Karpas-422 (cell line): ENCODE results near the gene KRT13. TPM values are rescaled to one million over a fixed set of nuclear protein-coding genes. Genes with fewer than 3 reads are reported as not detected.

ENCODE experiments used
- DNase-seq: peaks from one replicate; pipeline ENCODE4 v3.0.0-alpha.2; 2015
- H2AFZ ChIP-seq: fragments of 200-600 bp; sonication (generic); 2 replicates; pipeline ENCODE4 v1.6.1; 2014; ENCODE audit warnings: antibody characterized with exemption, low read length, mixed read lengths
- H3K27ac ChIP-seq: fragments of 200-600 bp; sonication (generic); 2 replicates; pipeline ENCODE4 v1.5.1; 2014; ENCODE audit warnings: mild to moderate bottlenecking, low read length, moderate library complexity
- H3K27me3 ChIP-seq: fragments of 200-600 bp; sonication (generic); 2 replicates; pipeline ENCODE4 v1.6.1; 2014; ENCODE audit warnings: low read length, mixed read lengths
- H3K36me3 ChIP-seq: fragments of 200-600 bp; sonication (generic); 2 replicates; pipeline ENCODE4 v1.6.1; 2014; ENCODE audit warnings: low read length, mixed read lengths; ENCODE audit not compliant: insufficient read depth
- H3K4me1 ChIP-seq: fragments of 200-600 bp; sonication (generic); 2 replicates; pipeline ENCODE4 v1.6.1; 2014; ENCODE audit warnings: mild to moderate bottlenecking, low read length, mixed read lengths
- H3K4me2 ChIP-seq: fragments of 200-600 bp; sonication (generic); 2 replicates; pipeline ENCODE4 v1.6.1; 2014; ENCODE audit warnings: low read length, low read depth, mild to moderate bottlenecking; ENCODE audit not compliant: poor library complexity, severe bottlenecking
- H3K4me3 ChIP-seq: fragments of 200-600 bp; sonication (generic); 2 replicates; pipeline ENCODE4 v1.5.1; 2014; ENCODE audit warnings: mild to moderate bottlenecking, antibody characterized with exemption, low read length, mixed read lengths
- H3K79me2 ChIP-seq: fragments of 200-600 bp; sonication (generic); 2 replicates; pipeline ENCODE4 v1.6.1; 2014; ENCODE audit warnings: mild to moderate bottlenecking, low read length, mixed read lengths
- H3K9ac ChIP-seq: fragments of 200-600 bp; sonication (generic); 2 replicates; pipeline ENCODE4 v1.6.0; 2014; ENCODE audit warnings: low read length
- H3K9me2 ChIP-seq: fragments of 200-600 bp; sonication (generic), shearing (Covaris generic); replicated peaks from 2 replicates; pipeline ENCODE4 v1.6.0; 2014; ENCODE audit warnings: mild to moderate bottlenecking, low read length, moderate library complexity; ENCODE audit not compliant: insufficient read depth
- H3K9me3 ChIP-seq: fragments of 300-700, 200-600 bp; sonication (generic); 2 replicates; pipeline ENCODE4 v1.6.1; 2014; ENCODE audit warnings: low read length, mixed read lengths
- H4K20me1 ChIP-seq: fragments of 200-600 bp; sonication (generic); 2 replicates; pipeline ENCODE4 v1.6.1; 2014; ENCODE audit warnings: mild to moderate bottlenecking, antibody characterized with exemption, low read length, low read depth; ENCODE audit not compliant: insufficient read depth
- total RNA-seq: library from RNA; depleted of rRNA; stranded (reverse); fragments of >200 nt; shearing (Covaris generic); gene quantifications from 2 replicates; pipeline ENCODE4 v1.2.3, GENCODE V29; 2014; ENCODE audit warnings: low replicate concordance; rRNA removed

KRT13 gene
- total RNA-seq, result not detected in 2 replicates

- H3K4me3 ChIP-seq, result no peak within 1 kb of the TSS
- H2AFZ ChIP-seq, result no peak within 1 kb of the TSS
- H3K4me2 ChIP-seq, result peak within 1 kb of the TSS; percentile 41
- H3K4me1 ChIP-seq, result peaks cover 11% of the 10 kb centered on the region
- no peaks in the 10 kb centered on the region; the same call in 1 of the 2 replicates for H4K20me1 ChIP-seq
- no peak within 1 kb of the TSS for H3K27ac ChIP-seq
- H3K79me2 ChIP-seq, result no peaks in the 10 kb centered on the region
- H3K9me3 ChIP-seq, result no peaks in the 10 kb centered on the region
- no peak within 1 kb of the TSS for H3K9ac ChIP-seq
- H3K9me2 ChIP-seq, result no peaks in the 10 kb centered on the region
- no peaks in the 10 kb centered on the region for H3K36me3 ChIP-seq
- H3K27me3 ChIP-seq, result no peaks in the 10 kb centered on the region
- DNase-seq, result no peak
These were observed at the start of gene KRT13 for GRCh38 chr17:41505007-41505808. TSS of gene KRT13 (minus strand) at chr17:41505612. CDS start at chr17:41505550, 62 bp downstream.

- no peak for DNase-seq
- Histone ChIP-seq H4K20me1 (peaks cover under 1% of the 10 kb centered on the region; the same call in 1 of the 2 replicates), H3K9me3 (no peaks in the 10 kb centered on the region), H3K27me3 (no peaks in the 10 kb centered on the region), H3K79me2 (no peaks in the 10 kb centered on the region), H2AFZ (no peak overlapping the region), H3K4me3 (no peak overlapping the region), H3K36me3 (no peaks in the 10 kb centered on the region), H3K9me2 (no peaks in the 10 kb centered on the region), H3K4me1 (peaks cover under 1% of the 10 kb centered on the region; the same call in 1 of the 2 replicates), H3K4me2 (no peak overlapping the region), H3K9ac (no peak overlapping the region), H3K27ac (no peak overlapping the region)
These were observed 48.7 kb upstream of the KRT13 start for GRCh38 chr17:41553987-41554680.

GRCh38 chr17:41553176-41553575 is 47.8 kb upstream of the KRT13 start:
- Histone ChIP-seq H3K9ac (no peak overlapping the region), H3K4me3 (no peak overlapping the region), H2AFZ (no peak overlapping the region), H3K4me1 (peaks cover 3% of the 10 kb centered on the region; the same call in 1 of the 2 replicates), H3K4me2 (no peak overlapping the region), H4K20me1 (peaks cover 3% of the 10 kb centered on the region; the same call in 1 of the 2 replicates), H3K9me2 (no peaks in the 10 kb centered on the region), H3K9me3 (no peaks in the 10 kb centered on the region), H3K36me3 (no peaks in the 10 kb centered on the region), H3K79me2 (no peaks in the 10 kb centered on the region), H3K27ac (no peak overlapping the region), H3K27me3 (no peaks in the 10 kb centered on the region)
- no peak for DNase-seq

- H3K4me2 ChIP-seq, result no peak overlapping the region
- DNase-seq, result no peak
- H3K27me3 ChIP-seq, result no peaks in the 10 kb centered on the region
These were observed 47.0 kb upstream of the KRT13 start for GRCh38 chr17:41552455-41552854.

GRCh38 chr17:41551365-41551764 is 46.0 kb upstream of the KRT13 start:
- H3K4me2 ChIP-seq, result no peak overlapping the region
- no peak overlapping the region for H2AFZ ChIP-seq
- H4K20me1 ChIP-seq, result peaks cover 3% of the 10 kb centered on the region; the same call in 1 of the 2 replicates
- no peaks in the 10 kb centered on the region for H3K79me2 ChIP-seq
- H3K4me3 ChIP-seq, result no peak overlapping the region
- no peak for DNase-seq
- H3K9ac ChIP-seq, result no peak overlapping the region
- H3K9me2 ChIP-seq, result no peaks in the 10 kb centered on the region
- H3K27me3 ChIP-seq, result no peaks in the 10 kb centered on the region
- H3K9me3 ChIP-seq, result no peaks in the 10 kb centered on the region
- peaks cover 3% of the 10 kb centered on the region; the same call in 1 of the 2 replicates for H3K4me1 ChIP-seq
- H3K36me3 ChIP-seq, result no peaks in the 10 kb centered on the region
- no peak overlapping the region for H3K27ac ChIP-seq

More at GRCh38 chr17:41552455-41552854, 47.0 kb upstream of the KRT13 start:
- Histone ChIP-seq H3K9me2 (no peaks in the 10 kb centered on the region), H3K9me3 (no peaks in the 10 kb centered on the region), H3K4me3 (no peak overlapping the region), H3K9ac (no peak overlapping the region), H3K27ac (no peak overlapping the region), H2AFZ (no peak overlapping the region), H3K36me3 (no peaks in the 10 kb centered on the region), H3K79me2 (no peaks in the 10 kb centered on the region), H3K4me1 (peaks cover 3% of the 10 kb centered on the region; the same call in 1 of the 2 replicates), H4K20me1 (peaks cover 3% of the 10 kb centered on the region; the same call in 1 of the 2 replicates)

- no peak overlapping the region for H3K4me3 ChIP-seq
- H4K20me1 ChIP-seq, result peaks cover 3% of the 10 kb centered on the region; the same call in 1 of the 2 replicates
- H3K9me2 ChIP-seq, result no peaks in the 10 kb centered on the region
- no peaks in the 10 kb centered on the region for H3K79me2 ChIP-seq
- no peak overlapping the region for H3K9ac ChIP-seq
- DNase-seq, result no peak
- H3K4me2 ChIP-seq, result no peak overlapping the region
- H3K27me3 ChIP-seq, result no peaks in the 10 kb centered on the region
- H3K9me3 ChIP-seq, result no peaks in the 10 kb centered on the region
- no peaks in the 10 kb centered on the region for H3K36me3 ChIP-seq
- H3K4me1 ChIP-seq, result peaks cover 3% of the 10 kb centered on the region; the same call in 1 of the 2 replicates
- no peak overlapping the region for H3K27ac ChIP-seq
- no peak overlapping the region for H2AFZ ChIP-seq
These were observed 44.2 kb upstream of the KRT13 start for GRCh38 chr17:41549596-41550039.

- H3K27me3 ChIP-seq, result no peaks in the 10 kb centered on the region
- H3K9me2 ChIP-seq, result no peaks in the 10 kb centered on the region
- no peak overlapping the region for H3K4me2 ChIP-seq
- H4K20me1 ChIP-seq, result peaks cover 3% of the 10 kb centered on the region; the same call in 1 of the 2 replicates
- no peaks in the 10 kb centered on the region for H3K36me3 ChIP-seq
- H3K27ac ChIP-seq, result no peak overlapping the region
- peaks cover 3% of the 10 kb centered on the region; the same call in 1 of the 2 replicates for H3K4me1 ChIP-seq
- no peaks in the 10 kb centered on the region for H3K9me3 ChIP-seq
- no peak overlapping the region for H3K4me3 ChIP-seq
- no peak overlapping the region for H3K9ac ChIP-seq
- H2AFZ ChIP-seq, result no peak overlapping the region
- DNase-seq, result peak; percentile 88
- H3K79me2 ChIP-seq, result no peaks in the 10 kb centered on the region
These were observed 43.6 kb upstream of the KRT13 start for GRCh38 chr17:41548844-41549595.
